Measurements from ENCODE around the gene RPS8. TPM values are rescaled to one million over a fixed set of nuclear protein-coding genes. Genes with fewer than 3 reads are reported as not detected.
A peak's percentile ranks its signal among the peaks of the same experiment; 100 is the strongest.
"Not testable (repeated sequence)": the region's sequence is repeated elsewhere in the genome, so short reads cannot be mapped to it uniquely, and the experiment has no call there.

RPS8 gene
- total and polyA plus RNA-seq, 7 donors, result 935 to 2,158 (median 1,193) TPM

DNA sequence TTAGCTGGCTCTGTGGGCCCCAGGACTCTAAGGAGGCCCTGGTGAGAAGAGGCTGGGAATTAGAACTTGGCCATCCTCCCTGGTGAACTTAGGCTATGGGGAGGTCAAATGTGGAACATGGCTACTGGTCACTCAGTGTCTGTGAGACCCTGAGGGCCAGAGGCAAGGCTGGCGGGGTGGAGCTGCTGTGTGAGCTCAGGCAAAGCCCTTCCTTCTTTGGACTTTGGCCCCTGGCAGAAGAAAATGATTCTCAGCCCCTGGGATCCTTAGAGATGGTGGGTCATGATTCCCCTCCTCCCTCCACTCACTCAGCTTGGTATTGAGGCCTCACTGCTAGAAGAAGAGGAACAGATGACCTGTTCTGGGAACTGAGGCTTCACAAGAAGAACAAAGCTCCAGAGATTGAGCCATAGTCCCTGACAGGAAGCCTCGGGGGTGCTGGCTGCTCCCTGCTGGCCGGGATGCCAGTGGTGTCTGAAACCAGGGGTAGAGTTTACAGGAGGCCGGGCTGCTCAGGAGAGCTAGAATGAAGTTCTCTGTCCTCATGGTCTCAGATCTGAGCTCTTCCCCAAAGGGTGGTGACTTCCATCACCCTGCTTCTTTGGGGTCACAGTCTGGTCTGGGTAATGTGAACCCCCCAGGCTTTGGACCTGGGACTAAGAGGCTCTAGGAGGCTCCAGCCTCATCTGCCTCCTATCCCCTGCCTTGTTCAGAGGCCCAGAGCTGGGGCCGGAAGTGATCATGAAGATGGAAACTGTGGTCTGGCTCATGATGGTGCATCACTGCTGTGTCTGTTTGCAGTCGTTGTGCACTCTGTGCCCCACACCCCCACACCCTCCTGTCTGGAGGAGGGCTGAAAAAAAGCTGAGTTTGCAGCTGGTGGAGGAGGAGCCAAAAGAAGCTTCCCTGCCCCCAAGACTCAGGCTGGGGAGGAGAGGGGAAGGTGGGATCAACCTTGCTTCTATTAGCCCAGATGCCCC lies 33.9 kb downstream of the RPS8 start:
- peak overlapping the region; percentile 51 for H3K4me3 ChIP-seq
- H3K36me3 ChIP-seq (ENCODE audit: insufficient read depth in 1 of 2, low read depth in 1 of 2), result peaks cover 0 to 21% of the 10 kb centered on the region in 2 donors
- peak overlapping the region; percentile 94 for H3K27ac ChIP-seq
- H3K4me1 ChIP-seq, result peaks cover 32% of the 10 kb centered on the region
- no peaks in the 10 kb centered on the region for H3K9me3 ChIP-seq
- TF ChIP-seq, protein P1, sequence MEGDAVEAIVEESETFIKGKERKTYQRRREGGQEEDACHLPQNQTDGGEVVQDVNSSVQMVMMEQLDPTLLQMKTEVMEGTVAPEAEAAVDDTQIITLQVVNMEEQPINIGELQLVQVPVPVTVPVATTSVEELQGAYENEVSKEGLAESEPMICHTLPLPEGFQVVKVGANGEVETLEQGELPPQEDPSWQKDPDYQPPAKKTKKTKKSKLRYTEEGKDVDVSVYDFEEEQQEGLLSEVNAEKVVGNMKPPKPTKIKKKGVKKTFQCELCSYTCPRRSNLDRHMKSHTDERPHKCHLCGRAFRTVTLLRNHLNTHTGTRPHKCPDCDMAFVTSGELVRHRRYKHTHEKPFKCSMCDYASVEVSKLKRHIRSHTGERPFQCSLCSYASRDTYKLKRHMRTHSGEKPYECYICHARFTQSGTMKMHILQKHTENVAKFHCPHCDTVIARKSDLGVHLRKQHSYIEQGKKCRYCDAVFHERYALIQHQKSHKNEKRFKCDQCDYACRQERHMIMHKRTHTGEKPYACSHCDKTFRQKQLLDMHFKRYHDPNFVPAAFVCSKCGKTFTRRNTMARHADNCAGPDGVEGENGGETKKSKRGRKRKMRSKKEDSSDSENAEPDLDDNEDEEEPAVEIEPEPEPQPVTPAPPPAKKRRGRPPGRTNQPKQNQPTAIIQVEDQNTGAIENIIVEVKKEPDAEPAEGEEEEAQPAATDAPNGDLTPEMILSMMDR (IDR thresholded peaks at IDR 0.05), result no peak
- H3K27me3 ChIP-seq (ENCODE audit: insufficient read depth in 3 of 3, low read length in 2 of 3), result no peaks in the 10 kb centered on the region
- WGBS, 3 donors, result 37 to 50% (median 46%) methylated on average over 6 of the region's 6 CpGs
- ATAC-seq, result no peak
- intact Hi-C loops (cut with DNase I), result no loop called here
- DNase-seq, result peak; percentile 68 to 72

DNA sequence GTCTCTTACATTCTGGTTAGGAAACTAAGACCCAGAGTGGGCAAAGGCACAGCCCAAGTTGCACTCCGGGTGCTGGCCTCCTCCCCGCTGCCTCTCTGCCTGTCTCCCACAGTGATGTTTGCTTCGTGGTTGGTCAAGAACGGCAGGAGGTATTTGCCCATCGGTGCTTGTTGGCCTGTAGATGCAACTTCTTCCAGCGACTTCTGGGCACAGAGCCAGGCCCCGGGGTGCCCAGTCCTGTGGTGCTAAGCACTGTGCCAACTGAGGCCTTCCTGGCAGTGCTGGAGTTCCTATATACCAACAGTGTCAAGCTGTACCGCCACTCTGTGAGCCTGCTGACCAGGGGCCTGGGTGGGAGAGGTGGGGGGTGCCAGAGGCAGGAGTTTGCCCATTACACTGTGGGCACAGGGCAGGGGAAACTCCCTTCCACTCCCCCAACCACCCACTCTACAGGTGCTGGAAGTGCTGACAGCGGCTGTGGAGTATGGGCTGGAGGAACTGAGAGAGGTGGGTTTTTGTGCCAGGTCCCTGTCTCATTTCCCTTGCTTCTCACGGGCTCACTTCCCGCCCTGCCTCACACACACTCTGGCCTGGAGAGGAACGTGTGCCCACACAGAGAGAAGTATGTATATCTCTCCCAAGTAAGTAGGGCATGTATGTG lies 34.9 kb downstream of the RPS8 start:
- Histone ChIP-seq H3K4me3 (peak overlapping the region; percentile 51), H3K36me3 (ENCODE audit: insufficient read depth in 1 of 2, low read depth in 1 of 2) (peaks cover 0 to 11% of the 10 kb centered on the region in 2 donors), H3K27ac (peak overlapping the region; percentile 94), H3K9me3 (no peaks in the 10 kb centered on the region), H3K27me3 (ENCODE audit: insufficient read depth in 3 of 3, low read length in 2 of 3) (no peaks in the 10 kb centered on the region), H3K4me1 (peaks cover 32% of the 10 kb centered on the region)
- WGBS, 3 donors, result 44 to 65% (median 52%) methylated on average over 12 of the region's 12 CpGs
- TF ChIP-seq, protein P1 (IDR thresholded peaks at IDR 0.05), result no peak
- peak; percentile 70 to 80 for DNase-seq
- intact Hi-C loops (cut with DNase I), result no loop called here
- ATAC-seq, result no peak

DNA sequence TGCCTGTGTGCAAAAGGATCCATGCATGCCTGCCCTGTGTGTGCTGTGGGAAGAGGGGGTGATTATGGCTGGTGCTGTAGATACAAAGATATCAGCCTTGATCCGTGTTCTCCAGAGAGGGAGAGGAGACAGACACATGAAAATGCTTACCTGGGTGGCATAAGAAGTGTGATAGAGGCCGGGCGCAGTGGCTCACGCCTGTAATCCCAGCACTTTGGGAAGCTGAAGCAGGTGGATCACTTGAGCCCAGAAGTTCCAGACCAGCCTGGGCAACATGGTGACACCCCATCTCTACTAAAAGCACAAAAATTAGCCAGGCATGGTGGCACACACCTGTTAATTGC lies 35.4 kb downstream of the RPS8 start:
- intact Hi-C loops (cut with DNase I); H3K27me3 ChIP-seq (ENCODE audit: insufficient read depth in 3 of 3, low read length in 2 of 3); ATAC-seq; H3K9me3 ChIP-seq; H3K36me3 ChIP-seq (ENCODE audit: insufficient read depth in 1 of 2, low read depth in 1 of 2); H3K4me3 ChIP-seq: not testable (repeated sequence)
- DNase-seq, result peak in 1 of 2 donors; percentile 17
- peak overlapping the region; percentile 94 for H3K27ac ChIP-seq
- H3K4me1 ChIP-seq, result peaks cover 32% of the 10 kb centered on the region
- 89 to 91% (median 90%) methylated on average over 4 of the region's 4 CpGs for WGBS, 3 donors

DNA sequence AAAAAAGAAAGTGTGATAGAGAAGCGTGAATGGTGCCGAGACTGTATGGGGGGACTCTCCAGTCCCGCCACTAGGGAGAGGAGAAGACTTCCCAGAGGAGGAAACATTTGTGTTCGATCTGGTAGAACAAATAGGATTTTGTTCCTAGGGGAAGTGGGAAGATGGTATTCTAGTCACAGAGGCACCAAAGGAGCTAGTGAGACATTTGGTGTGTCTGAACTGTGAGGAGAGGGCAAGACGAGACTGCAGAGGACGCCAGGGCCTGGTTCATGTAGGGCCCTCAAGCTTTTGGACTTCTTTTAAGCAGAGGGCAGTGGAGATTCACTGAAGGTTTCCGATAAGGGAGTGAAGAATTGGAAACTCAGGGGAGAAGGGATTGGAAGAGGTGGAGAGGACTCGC lies 35.9 kb downstream of the RPS8 start:
- intact Hi-C loops (cut with DNase I), result no loop called here
- Histone ChIP-seq H3K4me3 (no peak overlapping the region), H3K9me3 (no peaks in the 10 kb centered on the region), H3K36me3 (ENCODE audit: insufficient read depth in 1 of 2, low read depth in 1 of 2) (peaks cover 0 to 1% of the 10 kb centered on the region in 2 donors), H3K27ac (peak overlapping the region; percentile 94), H3K4me1 (peaks cover 29% of the 10 kb centered on the region), H3K27me3 (ENCODE audit: insufficient read depth in 3 of 3, low read length in 2 of 3) (no peaks in the 10 kb centered on the region)
- WGBS, 3 donors, result 78 to 84% (median 80%) methylated on average over 8 of the region's 8 CpGs
- ATAC-seq (no peak), DNase-seq (no peak)
- TF ChIP-seq, protein P1 (IDR thresholded peaks at IDR 0.05), result no peak
